Measurements from ENCODE around the gene ATP10A.

The ATP10A gene

GRCh38 chr15:25674913-25675312, 188.2 kb downstream of the ATP10A start:
- no peak overlapping the region for H2BK5ac ChIP-seq (ENCODE audit: low read depth, low read length, poor library complexity)
- H3K27ac ChIP-seq (ENCODE audit: low read depth, low read length) = no peak overlapping the region
- H3K27me3 ChIP-seq (ENCODE audit: insufficient read depth, low read length) = no peaks in the 10 kb centered on the region
- H3K14ac ChIP-seq (ENCODE audit: low read length) = no peak overlapping the region
- H2AFZ ChIP-seq (ENCODE audit: insufficient read depth, low read length, poor library complexity) = no peak overlapping the region
- H3K79me1 ChIP-seq (ENCODE audit: low read length) = peaks cover 3% of the 10 kb centered on the region
- no peak overlapping the region for H2AK5ac ChIP-seq (ENCODE audit: low read length)
- H3K18ac ChIP-seq (ENCODE audit: low read length) = no peak overlapping the region
- no CpG with 5 or more reads among the region's 12 CpGs for WGBS (ENCODE audit: extremely low coverage, insufficient coverage, insufficient read length)
- no peaks in the 10 kb centered on the region for H3K9me3 ChIP-seq (ENCODE audit: insufficient read depth, low read depth, low read length)
- no peak overlapping the region for H3K4me2 ChIP-seq (ENCODE audit: low read length)
- H3K4ac ChIP-seq (ENCODE audit: low read depth, low read length) = no peak overlapping the region
- H3K4me1 ChIP-seq (ENCODE audit: control insufficient read depth in 1 of 2, insufficient read depth in 2 of 2, low read length in 2 of 2) = peaks cover 4 to 11% of the 10 kb centered on the region in 2 experiments
- no peak overlapping the region for H4K12ac ChIP-seq (ENCODE audit: low read depth, low read length)
- no peaks in the 10 kb centered on the region for H3K36me3 ChIP-seq (ENCODE audit: control insufficient read depth in 1 of 2, insufficient read depth in 2 of 2, low read length in 2 of 2)
- no peaks in the 10 kb centered on the region for H3K79me2 ChIP-seq (ENCODE audit: control insufficient read depth, insufficient read depth, low read length, poor library complexity)
- no peak overlapping the region for H2BK12ac ChIP-seq (ENCODE audit: low read length)
- H4K91ac ChIP-seq (ENCODE audit: low read depth, low read length) = peak overlapping the region; percentile 19
- no peak overlapping the region for H4K8ac ChIP-seq (ENCODE audit: low read depth, low read length)
- no peak overlapping the region for H3K9ac ChIP-seq (ENCODE audit: low read length)
- H2BK120ac ChIP-seq (ENCODE audit: insufficient read depth, low read length, poor library complexity) = no peak overlapping the region
- no peak overlapping the region for H3K4me3 ChIP-seq (ENCODE audit: low read depth, low read length)
- DNase-seq = no peak
- H3K23ac ChIP-seq (ENCODE audit: low read length) = no peak overlapping the region

GRCh38 chr15:25673972-25674371, 189.2 kb downstream of the ATP10A start:
- H3K14ac ChIP-seq (ENCODE audit: low read length) = no peak overlapping the region
- no peak overlapping the region for H2BK120ac ChIP-seq (ENCODE audit: insufficient read depth, low read length, poor library complexity)
- H2BK5ac ChIP-seq (ENCODE audit: low read depth, low read length, poor library complexity) = no peak overlapping the region
- H2AFZ ChIP-seq (ENCODE audit: insufficient read depth, low read length, poor library complexity) = no peak overlapping the region
- no peak overlapping the region for H4K91ac ChIP-seq (ENCODE audit: low read depth, low read length)
- no peak for DNase-seq
- no peak overlapping the region for H4K8ac ChIP-seq (ENCODE audit: low read depth, low read length)
- H3K4me2 ChIP-seq (ENCODE audit: low read length) = no peak overlapping the region
- H3K9me3 ChIP-seq (ENCODE audit: insufficient read depth, low read depth, low read length) = no peaks in the 10 kb centered on the region
- H3K9ac ChIP-seq (ENCODE audit: low read length) = no peak overlapping the region
- H3K18ac ChIP-seq (ENCODE audit: low read length) = no peak overlapping the region
- H3K36me3 ChIP-seq (ENCODE audit: control insufficient read depth in 1 of 2, insufficient read depth in 2 of 2, low read length in 2 of 2) = no peaks in the 10 kb centered on the region
- no peak overlapping the region for H3K4ac ChIP-seq (ENCODE audit: low read depth, low read length)
- no peak overlapping the region for H4K12ac ChIP-seq (ENCODE audit: low read depth, low read length)
- no peaks in the 10 kb centered on the region for H3K79me2 ChIP-seq (ENCODE audit: control insufficient read depth, insufficient read depth, low read length, poor library complexity)
- no peak overlapping the region for H3K4me3 ChIP-seq (ENCODE audit: low read depth, low read length)
- H2BK12ac ChIP-seq (ENCODE audit: low read length) = no peak overlapping the region
- WGBS (ENCODE audit: extremely low coverage, insufficient coverage, insufficient read length) = no CpG with 5 or more reads among the region's 8 CpGs
- no peak overlapping the region for H3K27ac ChIP-seq (ENCODE audit: low read depth, low read length)
- no peaks in the 10 kb centered on the region for H3K27me3 ChIP-seq (ENCODE audit: insufficient read depth, low read length)
- H3K79me1 ChIP-seq (ENCODE audit: low read length) = peaks cover 7% of the 10 kb centered on the region
- H2AK5ac ChIP-seq (ENCODE audit: low read length) = no peak overlapping the region
- H3K4me1 ChIP-seq (ENCODE audit: control insufficient read depth in 1 of 2, insufficient read depth in 2 of 2, low read length in 2 of 2) = peaks cover 12 to 20% of the 10 kb centered on the region in 2 experiments
- H3K23ac ChIP-seq (ENCODE audit: low read length) = no peak overlapping the region

DNA sequence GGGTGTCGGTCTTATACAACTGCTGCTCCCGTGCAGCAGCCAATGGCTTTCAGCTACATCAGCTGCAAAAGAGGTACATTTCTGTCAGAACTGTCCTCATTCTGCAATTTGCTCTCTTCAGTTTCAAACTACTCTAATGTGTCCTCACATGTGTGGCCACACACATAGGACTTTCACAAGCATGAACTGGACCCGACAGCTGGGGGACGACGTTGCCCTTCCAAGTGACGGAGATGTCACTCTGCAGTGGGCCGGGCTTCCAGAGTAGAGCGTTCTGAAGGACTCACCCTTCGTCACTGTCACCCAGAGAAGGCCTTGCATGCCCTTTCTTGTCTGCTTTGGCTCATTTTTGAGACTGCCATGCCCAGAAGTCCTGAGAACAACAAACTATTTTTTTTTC, 189.8 kb downstream of the ATP10A start:
- Histone ChIP-seq H3K79me2 (ENCODE audit: control insufficient read depth, insufficient read depth, low read length, poor library complexity) (no peaks in the 10 kb centered on the region), H3K4me3 (ENCODE audit: low read depth, low read length) (no peak overlapping the region), H2AFZ (ENCODE audit: insufficient read depth, low read length, poor library complexity) (no peak overlapping the region), H2BK12ac (ENCODE audit: low read length) (no peak overlapping the region), H3K36me3 (ENCODE audit: control insufficient read depth in 1 of 2, insufficient read depth in 2 of 2, low read length in 2 of 2) (no peaks in the 10 kb centered on the region), H4K8ac (ENCODE audit: low read depth, low read length) (no peak overlapping the region), H2AK5ac (ENCODE audit: low read length) (no peak overlapping the region), H3K4me1 (ENCODE audit: control insufficient read depth in 1 of 2, insufficient read depth in 2 of 2, low read length in 2 of 2) (peaks cover 18 to 24% of the 10 kb centered on the region in 2 experiments), H3K23ac (ENCODE audit: low read length) (no peak overlapping the region), H3K18ac (ENCODE audit: low read length) (no peak overlapping the region), H3K9me3 (ENCODE audit: insufficient read depth, low read depth, low read length) (no peaks in the 10 kb centered on the region), H3K27ac (ENCODE audit: low read depth, low read length) (no peak overlapping the region), H3K9ac (ENCODE audit: low read length) (no peak overlapping the region), H4K91ac (ENCODE audit: low read depth, low read length) (peak overlapping the region; percentile 55), H3K14ac (ENCODE audit: low read length) (no peak overlapping the region), H3K4ac (ENCODE audit: low read depth, low read length) (no peak overlapping the region), H3K27me3 (ENCODE audit: insufficient read depth, low read length) (no peaks in the 10 kb centered on the region), H4K12ac (ENCODE audit: low read depth, low read length) (no peak overlapping the region), H2BK120ac (ENCODE audit: insufficient read depth, low read length, poor library complexity) (no peak overlapping the region), H3K79me1 (ENCODE audit: low read length) (peaks cover 9% of the 10 kb centered on the region), H3K4me2 (ENCODE audit: low read length) (no peak overlapping the region), H2BK5ac (ENCODE audit: low read depth, low read length, poor library complexity) (no peak overlapping the region)
- WGBS (ENCODE audit: extremely low coverage, insufficient coverage, insufficient read length) = no CpG with 5 or more reads among the region's 9 CpGs
- no peak for DNase-seq

DNA sequence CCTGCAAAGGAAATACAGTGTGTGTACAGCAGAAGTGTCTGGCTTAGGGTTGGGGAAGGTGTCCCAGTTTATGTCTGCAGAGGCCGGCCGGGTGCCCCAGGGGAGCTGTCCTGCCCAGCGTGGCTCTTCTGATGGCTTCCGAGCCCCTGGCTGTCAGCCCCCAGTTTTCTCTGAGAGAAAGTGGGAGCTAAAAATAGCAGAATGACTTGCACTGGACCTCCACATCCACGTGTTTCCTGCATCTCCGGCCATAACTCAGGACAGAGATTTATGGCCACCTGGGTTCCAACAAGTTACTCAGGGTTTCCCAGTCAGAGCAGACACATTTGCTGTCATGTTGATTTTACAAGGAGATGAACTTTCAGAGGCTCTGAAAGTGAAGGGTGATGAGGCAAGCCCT, 192.0 kb downstream of the ATP10A start:
- no peak overlapping the region for H3K18ac ChIP-seq (ENCODE audit: low read length)
- no peak overlapping the region for H4K12ac ChIP-seq (ENCODE audit: low read depth, low read length)
- peaks cover 2% of the 10 kb centered on the region for H3K79me2 ChIP-seq (ENCODE audit: control insufficient read depth, insufficient read depth, low read length, poor library complexity)
- H3K14ac ChIP-seq (ENCODE audit: low read length) = no peak overlapping the region
- no peak overlapping the region for H2BK120ac ChIP-seq (ENCODE audit: insufficient read depth, low read length, poor library complexity)
- H3K79me1 ChIP-seq (ENCODE audit: low read length) = peaks cover 16% of the 10 kb centered on the region
- no peak overlapping the region for H2AFZ ChIP-seq (ENCODE audit: insufficient read depth, low read length, poor library complexity)
- no peak overlapping the region for H3K9ac ChIP-seq (ENCODE audit: low read length)
- no peak overlapping the region for H2BK5ac ChIP-seq (ENCODE audit: low read depth, low read length, poor library complexity)
- no peak for DNase-seq
- H3K4me2 ChIP-seq (ENCODE audit: low read length) = peak overlapping the region; percentile 13
- no peak overlapping the region for H2AK5ac ChIP-seq (ENCODE audit: low read length)
- no CpG with 5 or more reads among the region's 6 CpGs for WGBS (ENCODE audit: extremely low coverage, insufficient coverage, insufficient read length)
- no peak overlapping the region for H3K4ac ChIP-seq (ENCODE audit: low read depth, low read length)
- no peaks in the 10 kb centered on the region for H3K9me3 ChIP-seq (ENCODE audit: insufficient read depth, low read depth, low read length)
- no peak overlapping the region for H4K91ac ChIP-seq (ENCODE audit: low read depth, low read length)
- no peaks in the 10 kb centered on the region for H3K27me3 ChIP-seq (ENCODE audit: insufficient read depth, low read length)
- no peak overlapping the region for H3K23ac ChIP-seq (ENCODE audit: low read length)
- H3K4me1 ChIP-seq (ENCODE audit: control insufficient read depth in 1 of 2, insufficient read depth in 2 of 2, low read length in 2 of 2) = peaks cover 23 to 26% of the 10 kb centered on the region in 2 experiments
- H3K4me3 ChIP-seq (ENCODE audit: low read depth, low read length) = no peak overlapping the region
- no peak overlapping the region for H4K8ac ChIP-seq (ENCODE audit: low read depth, low read length)
- H3K36me3 ChIP-seq (ENCODE audit: control insufficient read depth in 1 of 2, insufficient read depth in 2 of 2, low read length in 2 of 2) = no peaks in the 10 kb centered on the region
- H3K27ac ChIP-seq (ENCODE audit: low read depth, low read length) = peak overlapping the region; percentile 56
- no peak overlapping the region for H2BK12ac ChIP-seq (ENCODE audit: low read length)
